ENCODE data around the gene ERC2. TPM values are rescaled to one million over a fixed set of nuclear protein-coding genes. Genes with fewer than 3 reads are reported as not detected.
A peak's percentile ranks its signal among the peaks of the same experiment; 100 is the strongest.

The ERC2 gene
- total RNA-seq, 4 donors from 2014 or later, result 5.3 to 8.8 (median 7.8) TPM

- Histone ChIP-seq H3K4me1 (peaks cover 31 to 48% of the 10 kb centered on the region in 2 donors), H3K9me3 (no peaks in the 10 kb centered on the region), H3K36me3 (no peaks in the 10 kb centered on the region), H3K27me3 (no peaks in the 10 kb centered on the region), H3K4me3 (replicated peaks in 1 of 3) (no peak overlapping the region), H3K27ac (peak overlapping the region; percentile 52 to 66 (median 58))
- no peak for TF ChIP-seq POLR2A (IDR thresholded peaks at IDR 0.05)
- no peak for TF ChIP-seq CTCF (IDR thresholded peaks at IDR 0.05)
- DNase-seq, result no peak
- intact Hi-C loops (cut with DNase I), result no loop called here
Measured at GRCh38 chr3:55880357-55880756, 587.9 kb downstream of the ERC2 start.

DNA sequence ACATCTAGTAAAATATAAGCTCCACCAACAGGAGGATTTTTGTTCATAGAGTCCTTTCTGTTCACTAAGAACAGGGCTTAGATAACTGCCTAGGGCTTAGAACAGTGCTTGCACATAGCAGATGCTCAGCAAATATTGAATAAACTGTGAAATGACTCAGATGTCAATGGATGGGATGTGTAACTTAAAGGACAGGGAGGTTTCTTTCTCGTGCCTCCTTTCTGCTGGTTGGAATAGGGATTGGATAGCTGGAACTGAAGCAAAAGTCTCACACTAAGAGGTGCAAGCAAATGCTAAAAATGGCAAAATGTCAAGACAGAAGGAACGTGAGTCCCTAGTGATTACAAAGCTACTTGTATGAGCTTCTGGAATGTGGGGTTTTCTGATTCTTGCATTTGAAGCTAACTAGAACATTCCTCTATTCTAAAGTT lies 588.4 kb downstream of the ERC2 start:
- 13 to 27% methylated on average over 2 of the region's 2 CpGs for WGBS, 2 donors
- DNase-seq, result no peak
- Histone ChIP-seq H3K27me3 (no peaks in the 10 kb centered on the region), H3K4me1 (peaks cover 28 to 46% of the 10 kb centered on the region in 2 donors), H3K27ac (peak overlapping the region; percentile 52 to 66 (median 58)), H3K9me3 (no peaks in the 10 kb centered on the region), H3K4me3 (replicated peaks in 1 of 3) (no peak overlapping the region), H3K36me3 (no peaks in the 10 kb centered on the region)
- TF ChIP-seq CTCF (IDR thresholded peaks at IDR 0.05), result no peak
- no peak for TF ChIP-seq POLR2A (IDR thresholded peaks at IDR 0.05)
- intact Hi-C loops (cut with DNase I), result no loop called here

GRCh38 chr3:55877703-55878102 lies 590.6 kb downstream of the ERC2 start:
- H3K27me3 ChIP-seq, result no peaks in the 10 kb centered on the region
- no peak overlapping the region for H3K4me3 ChIP-seq (replicated peaks in 1 of 3)
- no peak for DNase-seq
- no peaks in the 10 kb centered on the region for H3K36me3 ChIP-seq
- H3K4me1 ChIP-seq, result peaks cover 44 to 61% of the 10 kb centered on the region in 2 donors
- no peaks in the 10 kb centered on the region for H3K9me3 ChIP-seq
- TF ChIP-seq POLR2A (IDR thresholded peaks at IDR 0.05), result no peak
- TF ChIP-seq CTCF (IDR thresholded peaks at IDR 0.05), result no peak
- no peak overlapping the region for H3K27ac ChIP-seq
- intact Hi-C loops (cut with DNase I), result no loop called here
- 87 to 89% methylated on average over 4 of the region's 4 CpGs for WGBS, 2 donors

DNA sequence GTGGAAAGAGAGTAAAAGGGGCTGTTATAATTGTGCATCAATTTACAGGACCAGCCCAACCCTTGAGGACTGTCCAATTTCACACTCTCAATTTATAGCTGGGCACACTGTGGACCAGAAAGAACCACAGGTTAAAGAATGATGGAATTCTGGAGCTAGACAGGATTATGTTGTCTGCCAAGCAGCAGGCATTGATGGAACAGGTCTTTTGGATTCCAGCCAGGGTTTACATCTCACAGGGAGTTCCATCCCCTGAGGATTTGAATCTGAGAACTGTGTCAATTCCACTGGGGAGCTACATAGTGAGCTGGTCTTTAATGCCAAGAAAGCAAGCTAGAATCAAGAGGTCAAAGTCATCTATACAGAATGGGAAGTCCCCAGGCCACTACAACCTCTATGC lies 591.7 kb downstream of the ERC2 start:
- no peaks in the 10 kb centered on the region for H3K36me3 ChIP-seq
- peaks cover 54 to 60% of the 10 kb centered on the region in 2 donors for H3K4me1 ChIP-seq
- H3K27me3 ChIP-seq, result no peaks in the 10 kb centered on the region
- intact Hi-C loops (cut with DNase I), result no loop called here
- TF ChIP-seq CTCF (IDR thresholded peaks at IDR 0.05) (no peak), POLR2A (IDR thresholded peaks at IDR 0.05) (no peak)
- no peak overlapping the region for H3K4me3 ChIP-seq (replicated peaks in 1 of 3)
- peak overlapping the region in 1 of 3 donors; percentile 82 for H3K27ac ChIP-seq
- DNase-seq, result no peak
- H3K9me3 ChIP-seq, result no peaks in the 10 kb centered on the region

GRCh38 chr3:55875113-55875512 lies 593.2 kb downstream of the ERC2 start:
- Histone ChIP-seq H3K4me1 (peaks cover 50 to 58% of the 10 kb centered on the region in 2 donors), H3K27me3 (no peaks in the 10 kb centered on the region), H3K9me3 (no peaks in the 10 kb centered on the region), H3K4me3 (replicated peaks in 1 of 3) (no peak overlapping the region), H3K36me3 (no peaks in the 10 kb centered on the region), H3K27ac (peak overlapping the region; percentile 82 to 88 (median 85))
- intact Hi-C loops (cut with DNase I), result no loop called here
- WGBS, 2 donors, result 33 to 43% methylated on average over 1 of the region's 1 CpG
- TF ChIP-seq POLR2A (IDR thresholded peaks at IDR 0.05) (peak in 1 of 2 donors; percentile 23), CTCF (IDR thresholded peaks at IDR 0.05) (no peak)
- DNase-seq, result peak; percentile 86 to 91
